Activated gamma-delta T cell treated with anti-CD3 and anti-CD28 coated beads, Interleukin-2, amount 50 U/mL, for 16 hours (primary cell): ENCODE measurements around the gene LPO.

Source experiments
- DNase-seq: peaks from one replicate; pipeline ENCODE4 v3.0.0-alpha.2; 2020; ENCODE audit warnings: low read depth

Gene LPO

GRCh38 chr17:58238147-58238634, at the start of gene LPO:
TSS of gene LPO (plus strand) at chr17:58238584. CDS start at chr17:58242980, 4,396 bp downstream.
- no peak for DNase-seq

DNA sequence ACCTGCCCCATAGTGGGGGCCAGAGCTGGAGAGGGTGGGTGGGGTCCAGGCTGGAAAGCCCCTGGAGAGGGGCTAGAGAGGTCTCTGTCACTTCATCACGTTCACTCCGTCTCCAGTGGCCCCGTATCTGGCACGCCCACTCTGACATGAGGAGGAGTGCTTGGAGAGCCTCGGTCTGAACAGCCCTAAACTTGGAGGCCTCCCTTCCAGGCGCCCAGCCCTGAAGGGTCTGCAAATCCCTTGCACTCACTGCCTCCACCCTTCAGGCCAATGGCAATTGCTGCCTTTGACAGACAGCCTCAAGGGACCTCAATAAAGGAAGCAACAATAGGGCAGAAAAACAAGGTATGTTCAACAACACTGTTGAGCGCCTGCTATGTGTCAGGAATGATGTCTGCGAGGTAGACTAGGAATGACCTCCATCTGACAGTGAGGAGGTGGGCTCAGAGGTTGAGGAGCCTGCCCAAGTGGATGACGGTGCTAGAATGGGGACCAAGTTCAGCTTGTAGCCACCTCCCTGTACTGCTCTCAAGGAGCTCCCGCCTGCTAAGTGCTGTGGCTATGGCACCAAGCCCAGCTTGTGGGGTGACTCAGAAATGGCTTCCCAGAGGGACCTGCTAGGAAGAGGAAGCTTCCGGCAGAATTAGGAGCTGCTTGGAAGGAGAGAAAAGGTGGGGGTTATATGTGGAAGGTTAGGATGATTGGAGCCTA, 48.8 kb upstream of the LPO start:
- DNase-seq, result no peak

DNA sequence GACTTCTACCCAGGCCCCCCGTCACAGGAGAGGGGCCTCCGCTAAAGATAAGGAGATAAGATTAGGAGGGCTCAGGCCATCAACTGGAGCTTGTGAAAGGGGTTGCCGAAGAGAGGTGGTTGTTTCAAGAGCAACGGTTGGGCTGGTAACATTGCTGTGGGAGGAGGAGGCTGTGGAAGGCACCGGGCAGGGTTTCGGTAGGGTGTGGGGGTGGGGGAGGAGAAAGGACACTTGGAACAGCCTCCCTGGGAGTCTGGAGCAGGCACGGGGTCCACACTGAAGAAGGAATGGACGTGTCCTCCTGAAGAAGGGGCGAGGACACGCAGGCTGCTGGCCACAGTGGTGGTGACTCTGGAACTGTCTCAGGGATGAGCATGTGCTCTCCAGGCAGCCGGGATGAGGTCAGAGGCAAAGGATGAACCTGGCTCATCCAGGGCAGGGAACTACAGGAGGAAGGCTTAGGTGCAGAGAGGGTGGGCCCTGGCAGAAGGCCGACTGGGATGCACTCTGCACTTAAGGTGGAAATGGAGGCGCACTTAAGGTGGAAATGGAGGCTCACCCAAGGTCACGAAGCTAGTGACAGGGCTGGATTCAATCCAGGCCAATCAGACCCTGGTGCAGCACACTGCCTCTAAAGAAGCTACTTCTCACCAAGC, 47.0 kb upstream of the LPO start:
- no peak for DNase-seq

- DNase-seq, result no peak
Observed at GRCh38 chr17:58192612-58193011, 45.8 kb upstream of the LPO start, which contains the start of gene EPX. TSS of gene EPX (plus strand) at chr17:58192726. CDS start at chr17:58192847, 121 bp downstream.

DNA sequence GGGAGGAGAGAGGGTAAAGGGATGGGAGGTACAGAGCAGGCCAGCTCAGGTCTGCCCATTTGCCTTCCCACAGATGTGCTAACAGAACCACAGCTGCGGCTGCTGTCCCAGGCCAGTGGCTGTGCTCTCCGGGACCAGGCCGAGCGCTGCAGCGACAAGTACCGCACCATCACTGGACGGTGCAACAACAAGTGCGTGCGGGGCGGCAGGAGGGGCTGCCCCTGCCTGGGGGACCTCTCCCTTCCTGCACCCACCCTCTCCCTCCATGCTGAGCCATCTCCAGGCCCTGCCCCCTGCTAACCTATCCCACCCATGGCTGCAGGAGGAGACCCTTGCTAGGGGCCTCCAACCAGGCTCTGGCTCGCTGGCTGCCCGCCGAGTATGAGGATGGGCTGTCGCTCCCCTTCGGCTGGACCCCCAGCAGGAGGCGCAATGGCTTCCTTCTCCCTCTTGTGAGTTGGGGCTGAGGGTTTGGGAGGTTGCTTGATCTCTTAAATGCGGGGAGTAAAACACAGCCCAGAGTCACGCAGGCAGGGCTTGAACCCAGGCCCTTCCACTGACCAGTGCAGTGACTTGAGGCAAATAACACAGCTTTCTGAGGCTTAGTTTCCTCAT, 44.6 kb upstream of the LPO start:
- no peak for DNase-seq

DNA sequence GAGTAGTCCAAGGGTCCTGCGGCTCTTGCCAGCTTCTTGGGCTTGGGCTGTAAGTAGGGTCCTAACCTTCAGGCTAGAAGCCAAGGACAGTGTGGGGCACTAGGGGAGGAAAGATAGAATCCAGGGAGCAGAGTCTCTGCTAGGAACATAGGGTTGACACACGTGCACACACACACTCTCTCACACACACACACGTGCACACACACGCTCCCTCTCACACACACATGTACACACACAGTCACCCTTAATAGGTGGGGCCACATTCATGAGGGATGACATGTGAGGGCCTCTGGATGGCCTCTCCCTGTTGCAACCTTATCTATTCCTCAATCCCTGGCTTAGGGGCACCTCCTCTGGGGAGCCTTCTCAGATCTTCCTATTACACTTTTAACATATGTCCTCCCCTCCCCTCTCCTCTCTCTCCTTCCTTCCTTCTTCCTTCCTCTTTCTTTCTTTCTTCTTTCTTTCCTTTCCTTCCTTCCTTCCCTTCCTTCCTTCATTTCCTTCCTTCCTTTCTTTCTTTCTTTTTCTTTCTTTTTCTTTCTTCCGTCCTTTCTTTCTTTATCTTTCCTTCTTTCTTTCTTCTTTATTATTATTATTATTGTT, 42.8 kb upstream of the LPO start:
- DNase-seq, result no peak

GRCh38 chr17:58196610-58197009, 41.8 kb upstream of the LPO start:
- no peak for DNase-seq

GRCh38 chr17:58200024-58200633, 38.3 kb upstream of the LPO start:
- DNase-seq, result peak; percentile 22

- DNase-seq, result no peak
Observed at GRCh38 chr17:58202859-58203258, 35.5 kb upstream of the LPO start.

- DNase-seq, result no peak
Observed at GRCh38 chr17:58204796-58205195, 33.6 kb upstream of the LPO start.

GRCh38 chr17:58205936-58206335, 32.4 kb upstream of the LPO start:
- no peak for DNase-seq

DNA sequence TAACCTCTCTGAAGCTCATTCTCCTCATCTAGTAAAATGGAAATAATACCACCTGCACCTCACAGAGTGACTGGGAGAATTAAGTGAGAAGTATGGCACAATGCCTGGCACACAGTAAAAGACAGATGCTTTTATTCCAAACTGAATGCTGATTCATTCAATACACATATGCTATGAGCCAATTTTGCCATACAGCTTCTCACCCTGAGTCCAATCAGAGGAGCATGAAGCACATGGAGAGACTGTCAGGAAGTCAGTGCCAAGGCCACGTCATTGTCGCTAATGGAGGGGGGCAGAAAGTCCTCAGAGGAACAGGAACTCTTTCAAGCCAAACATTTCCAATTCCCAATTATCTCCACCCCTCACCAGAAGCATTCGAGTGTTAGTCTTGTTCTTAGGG, 30.9 kb upstream of the LPO start:
- DNase-seq, result no peak

DNA sequence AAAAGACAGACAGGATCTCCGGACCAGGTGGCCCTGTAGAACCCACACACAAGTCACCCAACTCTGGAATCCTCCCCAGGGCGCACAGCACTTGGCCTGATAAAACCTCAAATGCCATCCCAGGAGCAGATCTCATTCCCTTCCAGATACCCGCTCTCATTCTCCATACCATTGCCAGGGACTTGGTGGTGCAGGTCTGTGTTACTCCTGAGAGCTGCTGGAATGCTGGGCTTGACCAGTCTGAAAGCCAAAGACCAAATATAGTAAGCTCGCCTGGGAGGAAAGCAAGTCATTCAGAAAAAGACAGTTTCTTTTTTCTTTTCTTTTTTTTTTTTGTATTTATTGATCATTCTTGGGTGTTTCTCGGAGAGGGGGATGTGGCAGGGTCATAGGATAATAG, 30.0 kb upstream of the LPO start:
- DNase-seq, result no peak

DNA sequence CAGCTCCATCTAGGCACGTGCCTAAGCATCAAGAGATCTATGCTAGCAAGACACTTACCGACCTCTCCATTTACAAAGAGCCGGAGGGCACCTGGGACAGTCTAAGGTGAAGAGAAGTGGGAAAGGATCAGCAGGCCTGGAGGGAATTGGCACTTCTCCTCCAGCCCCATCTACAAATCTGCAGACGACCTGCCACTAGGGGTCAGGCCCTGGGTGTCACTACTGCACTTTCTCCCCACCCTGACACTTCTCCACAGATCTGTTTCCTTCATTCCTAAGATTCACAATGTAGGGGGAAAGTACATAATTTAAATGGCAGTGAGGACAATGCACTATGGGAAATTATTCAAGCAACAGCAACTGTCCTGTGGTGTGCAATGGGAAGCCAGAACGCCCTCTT, 27.5 kb upstream of the LPO start:
- DNase-seq, result no peak

GRCh38 chr17:58215685-58216084, 22.7 kb upstream of the LPO start:
- no peak for DNase-seq

GRCh38 chr17:58217766-58218165, 20.6 kb upstream of the LPO start:
- no peak for DNase-seq

DNA sequence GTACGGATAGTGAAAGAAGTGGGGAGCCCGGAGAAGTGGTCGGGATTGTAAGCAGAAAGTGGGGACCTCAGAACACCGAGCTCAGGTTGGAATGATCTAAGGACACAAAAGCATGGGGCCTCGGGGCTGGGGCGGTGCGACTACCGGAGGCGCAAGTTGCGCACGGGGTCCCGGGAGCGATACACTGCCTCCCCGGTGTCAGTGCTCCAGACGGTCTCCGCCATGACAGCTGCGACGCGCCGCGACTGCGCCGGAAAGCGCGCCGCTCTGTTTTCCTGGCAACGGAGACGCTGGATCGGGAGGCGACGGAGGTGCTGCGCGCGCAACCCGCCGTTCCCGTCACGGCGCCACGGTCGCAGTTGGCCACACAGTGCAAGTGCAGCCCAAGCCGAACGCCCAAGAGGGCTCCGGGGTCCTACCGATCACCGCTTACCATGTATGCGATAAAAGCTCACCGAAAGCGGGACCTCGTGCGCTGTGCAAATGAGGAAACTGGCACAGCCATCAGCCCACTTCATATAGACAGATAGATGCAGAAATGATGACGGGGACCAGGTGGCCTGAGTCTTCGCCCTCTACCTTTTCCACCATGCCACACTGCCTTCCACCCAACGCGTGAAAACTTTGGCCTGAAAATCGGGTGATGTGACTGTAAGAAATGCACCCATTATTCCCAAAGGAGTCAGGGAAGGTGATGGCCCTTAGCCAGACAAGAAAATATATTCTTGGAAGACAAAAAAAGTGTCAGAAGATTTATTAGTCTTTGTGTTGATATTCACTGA, 19.2 kb upstream of the LPO start, which contains the start of gene MKS1:
MKS1 (minus strand) TSS at position 249 of the 782 bp plus-strand sequence; CDS start at position 224, 25 bp downstream.
- DNase-seq, result peak; percentile 94

- DNase-seq, result no peak
Observed at GRCh38 chr17:58219789-58220183, 18.6 kb upstream of the LPO start.

GRCh38 chr17:58224315-58224714, 14.1 kb upstream of the LPO start:
- no peak for DNase-seq

GRCh38 chr17:58227733-58228132, 10.7 kb upstream of the LPO start:
- DNase-seq, result no peak

DNA sequence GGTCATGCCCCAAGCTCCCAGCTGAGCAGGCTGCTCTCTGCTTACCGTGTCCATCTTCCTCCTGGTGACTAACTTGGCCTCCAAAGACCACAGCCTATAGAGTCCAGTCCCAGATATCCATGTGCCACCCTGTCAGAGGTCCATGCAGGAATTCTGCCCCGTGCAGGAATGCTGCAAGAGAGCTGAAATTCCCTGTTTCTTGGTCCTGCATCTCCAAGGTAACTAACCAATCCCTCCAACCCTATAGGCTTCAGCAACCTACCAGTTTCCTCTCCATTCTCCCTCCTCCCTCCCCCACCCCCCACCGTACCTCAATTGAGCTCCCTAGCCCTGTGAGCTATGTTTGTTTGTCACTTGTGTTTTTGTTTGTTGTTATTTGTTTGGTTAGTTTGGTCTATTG, 9.7 kb upstream of the LPO start:
- DNase-seq, result no peak
